Stimulated activated effector memory CD8-positive, alpha-beta T cell treated with anti-CD3 and anti-CD28 coated beads, Interleukin-12 subunit alpha, Interleukin-12 subunit beta, amount 100 ng/mL, for 72 hours (primary cell): ENCODE data around the gene HAUS3.
"Not testable (repeated sequence)": the region's sequence is repeated elsewhere in the genome, so short reads cannot be mapped to it uniquely, and the experiment has no call there.

Source experiments
- ATAC-seq: fragments of 150-1000 bp; cut with Tn5 transposase; 2 replicates; pipeline ENCODE4 v1.10.0; 2021
- DNase-seq, 2 donors: peaks; one replicate each; pipeline ENCODE4 v3.0.0; 2021 to 2022; ENCODE audit warnings: low spot score in 2 of 2
- H3K27ac Mint-ChIP-seq: one replicate; pipeline ENCODE4 v1.8.0; 2022; ENCODE audit warnings: mild to moderate bottlenecking, mixed read lengths
- H3K36me3 Mint-ChIP-seq: one replicate; pipeline ENCODE4 v1.8.0; 2022; ENCODE audit warnings: mild to moderate bottlenecking, mixed read lengths
- H3K4me1 Mint-ChIP-seq: one replicate; pipeline ENCODE4 v1.8.0; 2022; ENCODE audit warnings: mixed read lengths
- H3K4me3 Mint-ChIP-seq: one replicate; pipeline ENCODE4 v1.8.0; 2022; ENCODE audit warnings: mild to moderate bottlenecking, mixed read lengths
- H3K9me3 Mint-ChIP-seq: one replicate; pipeline ENCODE4 v1.8.0; 2022; ENCODE audit warnings: mixed read lengths

The HAUS3 gene

DNA sequence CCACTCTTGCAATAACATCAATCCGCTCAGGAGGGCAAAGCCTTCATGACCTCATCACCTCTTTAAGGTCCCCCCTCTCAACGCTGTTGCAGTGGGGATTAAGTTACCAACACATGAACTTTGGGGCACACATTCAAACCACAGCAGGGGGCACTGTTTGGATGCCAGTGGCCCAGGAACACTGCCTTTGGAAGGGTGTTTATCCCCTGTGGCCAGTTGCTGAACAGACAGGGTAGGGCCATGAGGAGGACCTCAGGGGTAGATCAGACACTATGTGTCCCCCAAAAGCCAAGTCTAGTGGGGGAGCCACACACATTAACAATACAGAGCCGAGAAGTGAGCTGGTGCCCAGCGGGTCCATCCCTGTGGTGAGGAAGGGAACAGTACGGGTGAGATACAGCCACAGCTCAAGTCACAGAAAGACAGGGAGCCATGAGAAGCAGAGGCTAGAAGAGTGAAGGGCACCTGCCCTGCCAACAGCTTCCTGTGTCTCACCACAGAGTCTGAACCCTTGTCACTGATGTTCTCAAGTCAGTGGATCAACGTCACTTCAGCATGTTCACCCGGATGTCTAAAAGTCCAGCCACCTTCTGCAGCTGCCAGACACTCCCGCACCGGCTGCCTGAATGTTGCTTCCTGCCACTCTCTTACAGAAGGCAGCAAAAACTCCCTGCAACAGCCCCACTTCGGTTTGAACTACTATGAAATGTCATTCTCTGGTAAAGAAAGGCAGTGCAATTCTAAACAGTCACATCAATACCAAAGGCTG lies 39.8 kb upstream of the HAUS3 start:
- DNase-seq, result peak; percentile 35 to 78
- H3K4me1 Mint-ChIP-seq, result peaks cover 42% of the 10 kb centered on the region
- ATAC-seq, result peak; percentile 96
- H3K27ac Mint-ChIP-seq, result peak overlapping the region; percentile 91
- H3K36me3 Mint-ChIP-seq, result peaks cover 13% of the 10 kb centered on the region
- no peaks in the 10 kb centered on the region for H3K9me3 Mint-ChIP-seq
- peak overlapping the region; percentile 45 for H3K4me3 Mint-ChIP-seq

DNA sequence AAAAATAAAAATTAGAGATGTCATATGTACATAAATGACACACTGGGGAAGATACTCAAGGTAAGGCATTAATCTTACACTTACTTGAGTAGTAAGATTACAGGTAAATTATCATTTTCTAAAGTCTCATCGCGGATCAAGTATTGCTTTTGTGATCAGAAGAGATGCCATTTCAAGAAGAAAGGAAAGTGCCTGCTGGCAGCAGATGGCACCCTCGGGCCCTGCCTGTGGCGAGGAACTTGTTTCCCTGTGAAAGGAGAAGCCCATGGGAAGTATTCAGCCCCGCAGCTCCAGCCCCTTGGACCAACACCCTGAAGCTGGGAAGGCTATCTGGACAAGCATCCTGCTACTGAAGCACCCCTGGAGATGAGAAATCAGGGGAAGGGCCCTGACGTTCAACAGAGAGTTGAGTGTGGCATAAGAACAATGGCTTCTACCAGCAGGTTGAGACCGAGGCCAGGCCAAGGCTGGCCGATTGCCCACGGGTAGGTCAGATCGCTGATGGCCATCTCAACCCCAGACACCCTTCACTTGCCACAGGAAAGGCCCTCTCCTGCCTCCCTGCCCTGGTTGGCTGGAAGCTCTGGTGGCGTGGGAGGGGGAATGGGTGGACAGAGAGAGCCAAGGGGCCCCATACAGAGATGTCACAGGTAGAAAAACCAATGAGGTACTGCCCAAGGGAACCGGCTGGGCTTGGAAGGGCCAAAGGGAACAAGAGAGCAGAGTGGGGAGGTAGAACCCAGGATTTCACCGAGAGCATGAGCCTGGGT lies 38.8 kb upstream of the HAUS3 start:
- ATAC-seq (no peak), DNase-seq (no peak)
- Mint-ChIP-seq H3K4me1 (peaks cover 42% of the 10 kb centered on the region), H3K27ac (peak overlapping the region; percentile 91), H3K4me3 (peak overlapping the region; percentile 45), H3K36me3 (peaks cover 13% of the 10 kb centered on the region), H3K9me3 (no peaks in the 10 kb centered on the region)

DNA sequence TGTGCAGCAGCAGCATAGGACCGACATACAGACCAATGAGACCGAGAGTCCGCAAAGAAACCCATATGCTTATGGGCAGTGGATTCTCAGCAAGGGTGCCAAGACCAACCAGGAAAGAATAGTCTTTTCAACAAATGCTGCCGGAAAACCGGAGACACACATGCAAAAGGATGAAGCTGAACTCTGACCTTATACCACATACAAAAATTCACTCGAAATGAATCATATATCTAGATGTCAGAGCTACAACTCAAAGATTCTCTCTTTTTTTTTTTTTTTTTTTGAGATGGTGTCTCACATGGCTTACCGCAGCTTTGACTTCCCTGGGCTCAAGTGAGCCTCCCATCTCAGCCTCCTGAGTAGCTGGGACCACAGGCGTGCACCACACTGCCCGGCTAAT lies 36.0 kb upstream of the HAUS3 start:
- peaks cover 12% of the 10 kb centered on the region for H3K36me3 Mint-ChIP-seq
- no peaks in the 10 kb centered on the region for H3K9me3 Mint-ChIP-seq
- ATAC-seq (no peak), DNase-seq (no peak)
- no peak overlapping the region for H3K4me3 Mint-ChIP-seq
- peaks cover 30% of the 10 kb centered on the region for H3K4me1 Mint-ChIP-seq
- H3K27ac Mint-ChIP-seq, result no peak overlapping the region

DNA sequence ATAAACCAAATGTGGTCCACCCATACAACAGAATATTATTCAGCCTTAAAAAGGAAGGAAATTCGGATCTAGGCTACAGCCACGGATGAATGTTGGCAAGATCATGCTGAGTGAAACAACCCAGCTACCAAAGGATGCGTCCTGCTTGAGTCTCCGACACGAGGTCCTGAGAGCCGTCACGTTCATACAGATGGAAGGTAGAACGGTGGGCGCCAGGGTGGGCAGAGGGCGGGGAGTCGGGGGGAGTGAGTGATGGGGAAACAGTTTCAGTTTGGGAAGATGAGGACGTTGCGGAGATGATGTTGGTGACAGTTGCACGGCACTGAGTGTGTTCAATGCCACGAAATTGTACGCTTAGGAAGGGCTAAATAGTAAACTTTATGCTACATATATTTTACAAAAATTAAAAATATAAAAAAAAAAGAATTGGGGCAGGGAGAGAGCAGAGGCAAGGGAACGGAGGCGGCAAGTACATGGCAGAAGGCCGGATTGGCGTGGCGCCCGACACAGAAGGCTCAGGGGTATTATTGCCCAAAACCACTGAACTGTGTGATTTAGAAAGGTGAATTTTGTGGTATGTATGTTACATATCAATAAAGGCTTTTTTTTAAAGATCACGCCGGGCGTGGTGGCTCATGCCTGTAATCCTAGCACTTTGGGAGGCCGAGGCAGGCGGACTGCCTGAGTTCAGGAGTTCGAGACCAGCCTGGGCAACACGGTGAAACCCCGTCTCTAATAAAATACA lies 34.8 kb upstream of the HAUS3 start:
- Mint-ChIP-seq H3K4me1 (peaks cover 18% of the 10 kb centered on the region), H3K27ac (no peak overlapping the region), H3K4me3 (no peak overlapping the region), H3K9me3 (no peaks in the 10 kb centered on the region), H3K36me3 (peaks cover 4% of the 10 kb centered on the region)
- DNase-seq, result no peak
- no peak for ATAC-seq

DNA sequence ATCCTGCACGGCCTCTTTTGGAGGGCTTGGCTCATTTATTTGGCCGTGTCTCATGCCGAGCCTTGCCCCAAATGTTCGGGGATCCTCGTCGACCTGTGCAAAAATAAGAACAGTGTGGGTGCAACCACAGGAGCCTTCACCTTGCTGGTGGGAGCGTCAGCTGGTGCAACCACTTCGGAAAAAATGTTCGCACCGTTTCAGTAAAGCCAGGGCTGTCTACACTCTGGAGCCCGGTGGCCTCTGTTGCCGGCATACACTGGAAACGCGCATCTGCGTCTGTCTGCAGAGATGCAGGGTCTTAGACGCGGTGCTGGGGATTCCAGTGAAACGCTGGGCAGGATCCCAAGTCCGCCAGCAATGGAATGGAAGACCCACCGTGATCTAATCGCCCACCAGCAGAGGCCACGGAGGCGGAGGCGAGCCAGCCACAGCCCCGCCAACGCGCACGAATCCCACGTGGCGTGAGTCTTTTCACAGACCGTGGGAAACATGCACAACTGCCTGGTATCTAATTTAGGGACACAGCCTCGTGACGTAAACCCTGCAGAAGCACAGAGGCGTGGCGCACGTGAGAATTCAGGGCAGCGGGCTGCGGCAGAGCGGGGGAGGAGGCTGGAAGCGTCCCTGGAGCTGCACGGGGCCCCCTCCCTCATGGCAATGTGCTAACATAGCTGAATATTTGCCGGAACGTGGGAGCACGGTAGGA lies 33.8 kb upstream of the HAUS3 start:
- peaks cover 7% of the 10 kb centered on the region for H3K4me1 Mint-ChIP-seq
- H3K27ac Mint-ChIP-seq, result no peak overlapping the region
- H3K9me3 Mint-ChIP-seq, result no peaks in the 10 kb centered on the region
- DNase-seq, result no peak
- no peaks in the 10 kb centered on the region for H3K36me3 Mint-ChIP-seq
- no peak overlapping the region for H3K4me3 Mint-ChIP-seq
- ATAC-seq, result no peak

DNA sequence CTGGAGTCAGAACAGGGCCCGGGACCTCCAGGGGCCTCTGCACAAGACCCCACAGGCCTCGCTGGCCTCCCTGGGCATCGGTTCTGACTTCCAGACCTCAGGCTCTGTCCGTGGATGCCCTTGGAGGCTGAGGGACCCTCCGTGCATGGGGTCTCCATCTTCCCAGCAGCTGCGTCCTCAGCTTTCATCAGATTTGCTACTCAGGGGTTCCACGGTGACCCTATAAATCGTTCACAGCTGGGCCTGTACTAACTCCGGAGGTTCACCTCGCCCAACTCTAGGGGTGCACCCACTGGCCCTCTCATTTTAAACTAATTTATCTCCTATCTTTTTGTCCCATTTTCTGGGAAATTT lies 33.1 kb upstream of the HAUS3 start:
- not testable (repeated sequence) for H3K9me3 Mint-ChIP-seq, DNase-seq, H3K4me3 Mint-ChIP-seq, H3K4me1 Mint-ChIP-seq, ATAC-seq, H3K36me3 Mint-ChIP-seq, H3K27ac Mint-ChIP-seq

DNA sequence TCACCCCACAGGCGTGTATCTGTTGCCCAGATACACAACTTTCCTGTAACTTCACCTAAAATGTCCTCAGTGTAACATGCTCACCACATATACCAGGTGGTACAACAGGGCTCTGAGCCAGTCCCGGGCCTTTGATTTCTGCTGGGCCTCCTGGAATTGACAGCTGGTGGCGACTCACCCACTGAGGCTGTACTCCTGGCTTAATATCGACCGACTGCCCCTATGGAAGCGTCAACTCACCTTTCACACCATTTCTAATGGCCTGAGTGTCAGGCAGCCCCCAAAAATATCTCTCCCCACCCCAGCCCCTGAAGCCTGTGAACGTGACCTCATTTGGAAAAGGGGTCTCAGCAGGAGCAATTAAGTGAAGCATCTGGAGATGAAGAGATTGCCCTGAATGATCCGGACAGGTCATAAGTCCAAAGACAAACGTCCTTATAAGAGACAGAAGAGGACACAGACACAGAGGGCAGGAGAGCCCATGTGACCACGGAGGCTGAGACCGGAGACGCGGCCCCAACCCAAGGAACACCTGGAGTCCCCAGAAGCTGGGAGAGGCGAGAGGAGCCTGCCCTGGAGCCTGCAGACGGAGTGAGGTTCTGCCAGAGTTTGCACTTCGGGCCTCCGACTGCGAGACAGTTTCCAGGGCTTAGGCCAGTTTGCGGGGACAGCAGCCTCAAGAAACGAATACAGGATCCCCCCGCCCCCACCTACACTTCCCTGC lies 32.6 kb upstream of the HAUS3 start:
- H3K4me1 Mint-ChIP-seq, result peaks cover 1% of the 10 kb centered on the region
- no peak for ATAC-seq
- no peak overlapping the region for H3K27ac Mint-ChIP-seq
- DNase-seq, result no peak
- H3K36me3 Mint-ChIP-seq, result no peaks in the 10 kb centered on the region
- no peaks in the 10 kb centered on the region for H3K9me3 Mint-ChIP-seq
- H3K4me3 Mint-ChIP-seq, result no peak overlapping the region

DNA sequence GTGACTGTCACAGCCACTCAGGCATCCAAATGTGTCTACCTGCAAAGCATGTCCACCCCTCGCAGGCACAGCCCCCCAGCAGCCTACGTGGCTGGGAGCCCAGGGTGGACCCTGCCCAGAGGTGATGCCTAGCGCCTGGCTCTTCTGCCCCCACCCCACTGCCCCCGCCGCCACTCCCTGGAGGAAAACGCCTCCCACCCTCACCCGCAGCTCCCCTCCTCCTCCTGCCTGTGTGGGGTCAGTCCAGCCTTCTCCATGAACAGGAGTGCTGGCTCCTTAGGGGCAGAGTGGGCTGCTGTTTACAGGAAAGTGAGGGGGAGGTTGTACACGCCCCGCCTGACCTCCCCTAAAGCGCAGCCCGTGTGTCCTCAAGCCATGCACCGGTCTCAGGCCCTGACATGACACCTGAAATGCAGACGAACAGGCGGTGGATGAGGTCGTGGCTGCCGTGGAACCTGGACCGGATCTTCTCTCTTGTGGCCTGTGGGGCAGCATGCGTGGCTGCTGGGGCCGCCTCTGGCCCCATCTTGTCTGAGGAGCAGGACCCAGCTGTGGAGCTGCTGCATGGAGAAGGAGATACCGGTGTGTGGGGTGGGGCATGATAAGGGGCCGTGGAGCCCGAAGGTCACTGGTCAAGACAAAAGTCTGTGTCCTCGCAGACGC lies 31.9 kb upstream of the HAUS3 start:
- Mint-ChIP-seq H3K4me3 (no peak overlapping the region), H3K27ac (no peak overlapping the region), H3K4me1 (no peaks in the 10 kb centered on the region), H3K36me3 (no peaks in the 10 kb centered on the region), H3K9me3 (no peaks in the 10 kb centered on the region)
- peak; percentile 5 for ATAC-seq
- no peak for DNase-seq

DNA sequence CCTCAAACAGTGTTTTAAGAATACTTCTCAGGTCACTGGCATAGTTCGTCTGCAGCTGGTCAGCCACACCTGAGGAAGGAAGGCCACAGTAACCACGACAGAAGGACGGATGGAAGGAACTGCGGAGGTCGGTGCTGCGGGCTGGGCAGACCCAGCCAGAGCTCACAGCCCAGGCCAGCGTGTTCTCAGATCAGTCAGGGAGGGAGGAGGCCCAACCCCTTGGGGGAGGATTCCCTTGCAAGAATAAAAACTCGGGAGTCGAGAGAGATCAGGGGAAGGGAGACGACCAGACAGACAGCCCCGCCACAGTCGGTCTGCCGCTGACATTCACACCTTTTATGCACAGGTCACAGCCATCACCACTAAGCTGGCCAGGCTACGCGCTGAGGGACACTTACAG lies 31.3 kb upstream of the HAUS3 start:
- no peak overlapping the region for H3K27ac Mint-ChIP-seq
- no peaks in the 10 kb centered on the region for H3K9me3 Mint-ChIP-seq
- no peak for ATAC-seq
- no peak overlapping the region for H3K4me3 Mint-ChIP-seq
- DNase-seq, result no peak
- H3K36me3 Mint-ChIP-seq, result no peaks in the 10 kb centered on the region
- no peaks in the 10 kb centered on the region for H3K4me1 Mint-ChIP-seq

DNA sequence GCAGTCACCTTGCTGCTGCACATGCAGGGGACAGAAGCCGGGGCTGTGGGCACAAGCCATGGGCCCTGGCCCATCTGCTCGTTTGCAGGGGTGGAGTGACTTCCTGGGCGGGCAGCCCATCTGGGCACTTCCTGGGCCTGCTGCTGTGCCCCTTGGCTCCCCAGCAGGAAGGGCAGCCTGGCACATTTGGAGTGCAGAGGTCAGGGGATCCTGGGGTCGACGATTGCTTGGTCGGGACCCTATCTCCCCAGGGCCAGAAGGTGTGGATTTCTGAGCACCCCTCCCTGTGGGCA lies 30.9 kb upstream of the HAUS3 start:
- no peaks in the 10 kb centered on the region for H3K4me1 Mint-ChIP-seq
- H3K9me3 Mint-ChIP-seq, result no peaks in the 10 kb centered on the region
- ATAC-seq (no peak), DNase-seq (no peak)
- no peaks in the 10 kb centered on the region for H3K36me3 Mint-ChIP-seq
- H3K4me3 Mint-ChIP-seq, result no peak overlapping the region
- H3K27ac Mint-ChIP-seq, result no peak overlapping the region

DNA sequence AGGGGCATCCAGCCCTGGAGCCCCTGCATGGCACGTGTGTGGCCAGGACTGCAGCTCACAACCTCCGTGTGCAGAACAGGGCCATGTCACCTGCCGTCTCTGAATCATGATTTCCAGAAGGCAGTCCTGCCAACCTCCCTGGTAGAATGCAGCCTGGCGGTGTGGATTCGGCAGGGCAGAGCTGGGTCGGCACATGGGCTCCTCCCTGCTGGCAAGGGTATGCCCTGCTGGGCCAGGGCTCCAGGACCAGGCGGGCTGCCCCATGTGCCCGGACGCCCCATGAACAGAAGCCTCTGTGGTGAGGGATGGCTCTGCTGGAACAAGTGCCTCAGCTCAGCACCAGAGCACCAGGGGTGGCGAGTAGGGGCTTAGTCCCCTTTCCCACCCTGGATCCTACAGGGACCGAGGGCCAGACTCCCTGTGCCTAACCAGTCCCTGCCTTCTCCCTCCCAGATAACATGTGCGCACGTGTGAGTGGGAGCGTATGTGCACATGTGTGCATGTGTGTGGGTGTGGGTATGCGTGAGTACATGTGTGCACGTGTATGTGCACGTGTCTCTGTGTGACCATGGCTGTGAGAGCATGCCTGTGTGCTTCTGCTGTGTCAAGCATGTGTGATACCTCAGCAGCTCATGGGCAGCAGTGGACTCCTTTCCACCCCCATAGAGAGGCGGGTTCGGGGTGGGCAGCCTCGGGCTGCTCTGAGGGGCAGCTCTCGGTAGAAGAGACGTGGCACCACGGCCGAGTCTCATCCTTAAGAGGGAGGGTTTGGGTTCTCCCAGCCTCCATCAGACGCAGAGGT lies 30.3 kb upstream of the HAUS3 start:
- no peak overlapping the region for H3K4me3 Mint-ChIP-seq
- ATAC-seq (no peak), DNase-seq (no peak)
- H3K36me3 Mint-ChIP-seq, result no peaks in the 10 kb centered on the region
- H3K4me1 Mint-ChIP-seq, result no peaks in the 10 kb centered on the region
- H3K9me3 Mint-ChIP-seq, result no peaks in the 10 kb centered on the region
- H3K27ac Mint-ChIP-seq, result no peak overlapping the region

DNA sequence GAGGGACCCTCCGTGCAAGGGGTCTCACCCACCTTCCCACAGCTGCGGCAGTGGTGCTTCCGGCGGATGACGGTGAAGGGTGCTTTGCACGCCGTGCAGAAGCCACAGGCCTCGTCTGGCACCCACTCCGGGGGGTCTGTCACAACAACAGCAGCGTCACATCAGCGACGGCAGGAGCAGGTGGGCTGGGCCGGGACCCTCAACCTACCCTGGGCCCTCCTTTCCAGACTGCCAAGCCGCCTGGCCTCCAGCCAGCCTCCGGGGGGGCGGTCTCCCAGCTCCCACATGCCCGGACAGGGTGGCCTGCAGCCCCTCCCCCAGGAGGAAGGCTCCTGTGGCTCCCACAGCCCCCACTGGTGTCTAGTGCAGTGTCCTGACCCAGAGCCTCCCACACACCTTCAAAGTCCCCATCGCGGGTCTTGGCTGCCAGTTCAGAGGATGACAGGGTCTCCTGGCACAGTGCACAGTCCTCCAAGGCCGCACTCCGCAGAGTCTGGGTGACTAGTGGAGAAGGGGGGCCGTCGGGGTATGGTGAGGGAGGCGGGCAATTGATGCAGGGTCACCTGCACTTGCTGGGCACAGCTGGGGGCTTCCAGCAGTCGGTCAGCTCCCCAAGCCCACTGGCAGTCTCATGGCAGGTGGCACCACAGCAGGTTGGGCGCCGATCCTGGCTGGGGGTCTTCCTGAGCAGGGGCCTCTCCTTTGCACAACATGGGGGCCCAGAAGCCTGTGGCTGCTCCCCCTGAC lies 29.5 kb upstream of the HAUS3 start:
- H3K27ac Mint-ChIP-seq, result no peak overlapping the region
- no peaks in the 10 kb centered on the region for H3K36me3 Mint-ChIP-seq
- H3K9me3 Mint-ChIP-seq, result no peaks in the 10 kb centered on the region
- H3K4me3 Mint-ChIP-seq, result no peak overlapping the region
- ATAC-seq, result no peak
- DNase-seq, result no peak
- H3K4me1 Mint-ChIP-seq, result no peaks in the 10 kb centered on the region

DNA sequence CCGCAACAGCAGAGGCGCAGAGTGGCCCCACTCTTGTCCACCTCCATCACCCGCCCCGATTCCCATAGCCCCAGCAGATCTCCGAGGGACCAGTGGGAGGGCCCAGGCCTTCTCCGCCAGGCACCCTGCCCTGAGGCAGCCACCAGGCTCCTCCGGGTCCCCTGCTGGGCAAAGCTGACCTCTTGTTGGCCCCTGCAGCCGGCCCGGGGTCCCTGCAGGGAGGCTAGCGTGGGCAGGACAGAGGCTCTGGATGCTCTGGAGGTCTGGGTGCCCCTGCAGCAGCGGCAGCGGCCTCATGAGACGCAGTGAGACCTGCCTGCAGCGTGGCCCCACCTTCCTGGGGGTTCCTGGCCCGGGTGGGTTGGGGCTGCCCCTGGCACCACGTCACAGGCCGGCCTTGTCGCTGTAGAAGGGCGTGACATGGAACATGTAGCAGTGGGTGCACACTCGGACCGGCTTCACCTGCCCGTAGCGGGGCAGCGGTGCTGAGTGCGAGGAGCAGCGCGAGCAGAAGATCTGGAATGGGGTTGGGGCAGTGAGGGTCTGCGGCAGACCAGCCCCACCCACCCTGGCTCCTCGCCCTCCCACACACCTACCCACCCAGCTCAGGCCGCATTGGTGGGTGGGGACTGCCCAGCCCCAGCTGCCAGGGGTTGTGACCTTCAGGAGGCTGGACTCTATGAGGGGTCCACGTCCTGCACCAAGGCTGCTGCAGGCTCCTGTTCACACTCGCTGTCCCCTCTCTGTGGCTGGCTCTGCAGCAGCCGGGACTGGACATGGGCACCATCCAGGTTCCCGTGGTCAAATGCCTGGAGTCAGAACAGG lies 28.6 kb upstream of the HAUS3 start:
- Mint-ChIP-seq H3K9me3 (no peaks in the 10 kb centered on the region), H3K36me3 (no peaks in the 10 kb centered on the region), H3K4me1 (no peaks in the 10 kb centered on the region)

More for the DNA sequence above, 28.6 kb upstream of the HAUS3 start:
- no peak overlapping the region for H3K4me3 Mint-ChIP-seq
- no peak for ATAC-seq
- H3K27ac Mint-ChIP-seq, result no peak overlapping the region
- DNase-seq, result no peak
